ENCODE data around the gene DENND2A.
"Not testable (repeated sequence)": the region's sequence is repeated elsewhere in the genome, so short reads cannot be mapped to it uniquely, and the experiment has no call there.

Gene DENND2A

DNA sequence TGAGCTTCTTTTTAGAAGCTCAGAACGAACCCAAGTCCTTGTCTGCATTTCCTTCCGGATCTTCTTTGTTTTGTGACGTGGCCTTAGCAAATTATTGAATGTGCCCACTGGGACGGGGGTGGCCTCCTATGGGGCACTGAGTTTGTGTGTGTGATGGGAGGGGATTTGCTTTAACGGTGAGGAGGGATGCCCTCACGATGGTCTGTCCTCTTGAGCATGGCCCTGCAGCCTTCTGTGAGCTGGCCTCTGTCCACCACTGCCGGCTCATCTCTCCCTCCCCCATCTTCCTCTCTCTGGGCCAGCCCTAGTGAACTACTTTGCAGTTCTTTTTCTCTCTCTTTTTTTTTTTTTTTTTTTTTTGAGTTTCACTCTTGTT lies 98.4 kb downstream of the DENND2A start:
- peak; percentile 69 for DNase-seq

DNA sequence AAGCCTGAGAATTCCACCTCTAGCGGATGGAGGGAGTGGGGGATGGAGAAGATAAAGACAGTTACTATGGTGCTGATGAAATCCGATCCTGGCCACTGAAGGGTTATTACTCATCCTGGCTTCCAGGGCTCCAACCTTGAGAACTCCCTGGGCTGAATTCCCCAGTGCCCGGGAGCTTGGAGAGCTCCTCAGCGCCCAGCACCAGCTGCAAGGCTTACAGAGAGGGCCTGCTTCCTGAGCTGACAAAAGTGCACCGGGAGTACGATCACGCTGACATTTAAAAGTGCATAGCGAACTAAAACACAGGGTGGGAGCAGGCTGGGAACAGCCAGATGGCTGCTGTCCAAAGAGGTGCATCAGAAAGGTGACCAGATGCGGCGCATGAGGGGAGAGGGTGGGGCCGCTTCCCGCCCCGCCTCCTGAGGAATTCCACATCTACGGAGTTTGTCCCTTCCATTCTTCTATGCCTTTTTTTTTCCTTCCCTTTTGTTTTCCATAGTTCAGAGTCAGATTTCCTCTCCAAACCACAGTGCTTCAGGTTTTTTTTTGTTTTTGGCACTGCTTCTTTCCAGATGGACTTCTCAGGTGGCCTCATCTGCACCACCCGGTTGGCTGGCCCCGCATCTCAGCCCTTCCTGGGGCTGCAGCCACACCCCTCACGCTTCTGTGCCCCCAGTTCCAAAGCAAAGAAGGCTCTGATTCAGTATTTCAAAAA lies 98.9 kb downstream of the DENND2A start:
- peak; percentile 98 for DNase-seq

DNA sequence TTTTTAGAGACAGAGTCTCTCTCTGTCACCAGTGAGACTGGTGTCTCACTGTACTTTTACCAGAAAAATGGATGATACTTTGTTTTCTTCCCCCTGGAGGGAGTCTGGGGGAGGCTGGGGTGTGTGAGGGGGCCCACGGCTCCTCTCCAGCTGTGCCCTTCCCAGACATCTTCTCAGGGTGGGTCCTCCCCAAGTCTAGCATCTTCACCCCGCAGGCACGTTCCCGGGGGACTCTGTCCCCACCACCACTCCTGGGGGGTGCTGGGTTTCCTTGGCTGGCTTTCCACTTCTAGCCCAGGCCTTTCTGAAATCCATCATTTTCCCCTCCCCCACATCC lies 99.5 kb downstream of the DENND2A start:
- no peak for DNase-seq

DNA sequence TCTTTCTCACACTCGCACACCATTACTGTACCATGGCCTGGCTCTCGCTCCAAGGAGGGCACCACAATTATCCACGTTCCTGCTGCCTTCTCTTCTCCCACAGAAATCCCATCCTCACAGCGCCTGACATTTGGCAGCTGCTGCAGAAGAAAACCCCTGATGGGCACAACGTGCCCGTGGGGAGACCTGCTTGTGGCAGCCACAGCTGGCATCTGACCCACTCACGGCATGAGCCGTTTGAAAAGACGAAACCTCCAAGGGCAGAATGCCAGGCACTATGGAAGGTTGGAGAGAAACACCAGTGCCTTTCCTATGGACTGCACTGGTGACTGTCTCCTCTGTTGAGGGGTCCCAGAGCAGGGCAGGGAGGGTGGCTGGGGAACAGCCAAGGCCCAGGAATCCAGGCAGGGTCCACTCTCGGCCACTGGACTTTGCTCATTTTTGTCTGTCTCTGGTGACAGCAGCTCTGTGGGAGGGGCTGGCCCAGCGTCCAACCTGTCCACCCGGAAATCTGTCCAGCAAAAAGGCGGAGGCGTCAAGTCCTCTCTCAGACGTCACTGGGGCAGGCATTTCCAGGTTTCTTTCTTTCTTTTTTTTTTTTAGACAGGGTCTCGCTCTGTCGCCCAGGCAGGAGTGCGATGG lies 100.4 kb downstream of the DENND2A start:
- no peak for DNase-seq

GRCh38 chr7:140539461-140539860 lies 101.2 kb downstream of the DENND2A start:
- DNase-seq: no peak

DNA sequence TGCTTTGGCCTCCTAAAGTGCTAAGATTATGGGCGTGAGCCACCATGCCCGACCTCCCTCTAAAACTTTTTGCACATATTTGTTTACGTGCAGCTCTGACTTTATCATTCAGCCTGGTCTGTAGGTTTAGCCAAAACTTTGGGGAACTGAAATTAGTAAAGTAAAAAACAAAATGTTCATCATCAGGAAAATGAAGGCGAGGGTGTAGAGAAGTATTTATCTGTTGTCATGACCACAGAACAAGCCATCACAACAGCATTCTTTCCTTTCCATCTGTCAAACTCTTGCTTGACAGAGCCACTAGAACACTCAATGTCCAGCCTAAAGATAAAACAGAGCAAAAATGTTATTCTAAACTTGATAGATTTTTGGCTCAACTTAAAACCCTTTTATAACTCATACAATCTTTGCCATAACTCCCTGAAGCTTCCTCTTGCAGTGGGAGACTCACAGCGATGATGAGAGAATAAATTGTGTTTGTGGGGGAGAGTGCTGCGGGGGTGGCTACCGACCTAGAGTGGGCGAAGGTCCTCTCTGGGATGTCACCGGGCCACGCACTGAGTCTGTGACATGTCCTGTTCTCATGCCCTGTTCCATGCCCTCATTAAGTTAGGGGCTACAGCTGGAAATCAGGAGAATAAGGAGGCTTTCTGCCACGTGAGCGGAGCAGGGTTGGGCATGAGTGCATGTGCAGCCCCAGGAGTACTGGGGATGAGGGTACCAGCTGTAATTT lies 102.7 kb downstream of the DENND2A start:
- DNase-seq: no peak

GRCh38 chr7:140534743-140535142 lies 105.9 kb downstream of the DENND2A start:
- no peak for DNase-seq

- no peak for DNase-seq
Observed at GRCh38 chr7:140533394-140533872, 107.2 kb downstream of the DENND2A start.

- DNase-seq: not testable (repeated sequence)
Observed at GRCh38 chr7:140529428-140529827, 111.2 kb downstream of the DENND2A start.

DNA sequence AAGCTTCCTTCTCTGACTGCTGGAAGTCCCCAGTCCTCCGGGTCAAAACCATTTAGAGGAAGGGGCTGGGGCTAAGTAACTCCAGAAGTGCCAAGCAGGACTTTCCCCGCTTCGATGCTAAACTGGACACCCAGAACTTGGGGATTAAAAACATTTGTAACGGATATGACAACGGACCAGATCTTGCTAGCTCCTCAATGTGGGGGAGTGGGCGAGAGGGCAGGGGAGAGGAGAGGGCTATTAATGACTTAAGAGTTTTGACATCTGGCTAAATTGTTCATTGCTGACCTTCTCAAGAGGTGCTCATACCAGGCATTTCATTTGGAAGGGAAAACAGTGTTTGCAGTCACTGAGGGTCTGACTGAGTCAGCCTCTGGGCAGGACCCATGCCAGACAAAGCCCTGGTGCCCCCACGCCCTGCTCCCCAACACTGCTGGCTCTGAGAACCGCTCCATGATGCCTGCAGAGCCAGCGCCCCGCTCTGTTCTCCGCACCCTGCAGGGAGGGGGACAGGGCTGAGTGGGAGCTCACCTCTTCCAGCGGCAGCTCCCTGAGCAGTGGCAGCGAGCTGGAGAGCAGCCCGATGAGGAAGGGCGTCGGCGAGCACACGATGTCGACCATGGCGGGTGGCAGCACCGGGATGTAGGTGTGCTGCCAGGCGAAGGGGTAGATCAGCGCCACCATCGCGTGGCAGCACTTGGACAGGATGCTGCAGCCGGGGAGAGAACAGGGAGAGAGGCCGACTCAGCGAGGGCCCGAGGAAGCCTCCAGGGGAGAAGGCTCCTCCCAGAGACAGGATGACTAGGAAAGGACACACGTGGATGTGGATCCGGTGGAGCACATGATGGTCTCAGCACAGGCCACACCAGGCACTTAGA lies 113.6 kb downstream of the DENND2A start:
- peak; percentile 17 for DNase-seq

DNA sequence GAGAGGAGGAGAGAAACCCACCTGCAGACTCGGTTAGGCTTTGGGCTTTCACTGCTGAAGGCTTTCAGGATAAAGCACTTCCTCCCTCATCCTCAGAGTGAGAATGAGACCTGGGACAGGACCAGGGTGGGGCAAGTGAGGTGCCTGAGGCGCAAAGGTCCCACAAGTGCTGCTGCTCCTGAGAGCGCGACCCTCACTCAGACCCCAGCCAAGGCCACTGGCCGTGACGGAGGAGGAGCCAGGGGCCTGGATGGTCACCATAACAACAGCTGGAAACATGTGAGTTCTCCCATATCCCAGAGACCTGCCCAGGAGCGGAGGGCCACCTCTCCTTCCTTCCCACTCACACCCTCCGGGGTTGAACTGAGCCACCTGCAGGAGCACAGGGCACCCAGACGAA lies 114.4 kb downstream of the DENND2A start:
- DNase-seq: no peak

- DNase-seq: no peak
Observed at GRCh38 chr7:140525743-140526142, 114.9 kb downstream of the DENND2A start.

DNA sequence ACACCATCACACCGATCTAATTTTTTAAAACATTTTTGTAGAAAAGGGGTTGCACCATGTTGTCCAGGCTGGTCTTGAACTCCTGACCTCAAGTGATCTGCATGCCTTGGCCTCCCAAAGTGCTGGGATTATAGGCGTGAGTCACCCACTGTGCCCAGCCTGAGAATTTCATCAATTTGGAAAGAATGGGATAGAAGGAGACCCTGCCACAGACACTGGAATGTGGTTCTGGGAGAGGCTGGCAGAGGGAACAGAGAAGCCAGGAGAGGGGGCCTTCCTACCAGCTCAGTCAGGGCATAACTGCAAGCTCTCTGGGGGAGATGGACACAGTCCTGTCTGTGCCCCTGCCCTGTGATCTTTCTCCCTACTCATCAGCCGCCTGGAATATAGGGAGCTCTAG lies 119.2 kb downstream of the DENND2A start:
- peak; percentile 27 for DNase-seq

GRCh38 chr7:140519007-140519399 lies 121.6 kb downstream of the DENND2A start:
- no peak for DNase-seq

- no peak for DNase-seq
Observed at GRCh38 chr7:140518370-140519006, 122.1 kb downstream of the DENND2A start.

DNA sequence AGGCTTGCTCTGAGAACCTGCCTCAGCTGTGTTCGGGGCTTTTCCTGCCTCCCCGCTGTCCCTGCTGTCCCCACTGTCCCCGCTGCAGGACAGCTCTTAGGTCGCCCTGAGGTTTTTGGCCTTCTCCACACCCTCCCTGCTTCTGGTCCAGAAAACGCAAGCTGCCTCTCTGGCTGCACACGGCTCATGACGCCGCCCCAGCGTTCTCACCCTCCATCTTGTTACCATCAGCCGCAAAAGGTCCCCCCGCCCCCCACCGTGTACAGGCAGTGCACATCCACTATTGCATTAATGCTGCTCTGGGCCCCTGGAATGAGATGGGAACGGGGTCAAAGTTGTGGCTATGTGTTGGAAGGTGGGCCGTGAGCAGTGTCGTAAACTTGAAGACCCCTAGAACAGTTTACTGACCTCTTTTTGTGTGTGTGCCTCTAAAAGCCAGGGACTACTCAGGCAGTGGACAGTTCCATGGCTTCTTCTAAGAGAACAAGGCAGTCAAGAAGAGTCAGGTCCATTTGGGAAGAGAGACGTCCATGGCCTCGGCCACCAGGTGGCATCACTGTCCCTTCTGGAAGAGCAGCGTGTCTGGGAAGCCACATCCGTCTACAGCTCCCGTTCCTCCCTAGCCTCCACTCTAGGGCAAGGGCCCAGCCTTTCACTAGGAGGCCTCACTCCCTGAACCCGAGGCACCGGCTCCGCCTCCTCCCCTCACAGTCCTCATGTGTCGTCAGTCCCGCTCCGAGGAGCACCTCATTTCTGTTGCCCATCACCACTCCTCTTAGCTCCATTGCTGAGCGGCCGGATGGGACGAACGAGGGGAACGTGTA lies 122.9 kb downstream of the DENND2A start:
- peak; percentile 89 for DNase-seq

DNA sequence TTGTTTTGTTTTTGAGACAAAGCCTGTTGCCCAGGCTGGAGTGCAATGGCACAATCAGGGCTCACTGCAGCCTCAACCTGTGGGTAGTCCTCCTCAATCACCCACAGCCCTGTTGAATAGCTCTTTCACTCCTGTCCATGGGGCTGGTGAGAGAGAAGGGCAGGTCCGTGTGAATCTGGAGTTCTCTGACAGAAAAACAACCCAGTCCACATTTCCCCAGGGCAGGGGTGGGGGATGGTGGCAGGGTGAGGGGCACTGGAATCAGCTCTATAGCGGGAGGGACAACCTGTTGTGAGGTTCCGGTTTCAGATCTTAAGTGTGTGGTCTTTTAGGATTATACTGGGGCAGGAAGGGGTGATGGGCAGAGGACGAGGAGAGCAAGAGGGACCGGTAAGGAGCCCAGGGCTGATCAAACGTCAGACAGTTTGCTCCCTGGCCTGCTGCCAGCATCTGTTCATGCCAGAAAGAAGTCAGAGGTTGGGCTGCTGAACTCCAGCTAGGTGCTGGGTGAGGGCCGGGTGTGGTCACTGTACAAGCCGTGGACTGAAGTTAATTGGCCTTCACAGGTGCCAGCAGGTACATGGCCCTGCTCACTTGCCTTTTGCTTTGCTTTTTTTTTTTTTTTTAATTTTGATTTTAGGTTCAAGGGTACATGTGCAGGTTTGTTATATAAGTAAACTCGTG lies 128.2 kb downstream of the DENND2A start:
- no peak for DNase-seq

DNA sequence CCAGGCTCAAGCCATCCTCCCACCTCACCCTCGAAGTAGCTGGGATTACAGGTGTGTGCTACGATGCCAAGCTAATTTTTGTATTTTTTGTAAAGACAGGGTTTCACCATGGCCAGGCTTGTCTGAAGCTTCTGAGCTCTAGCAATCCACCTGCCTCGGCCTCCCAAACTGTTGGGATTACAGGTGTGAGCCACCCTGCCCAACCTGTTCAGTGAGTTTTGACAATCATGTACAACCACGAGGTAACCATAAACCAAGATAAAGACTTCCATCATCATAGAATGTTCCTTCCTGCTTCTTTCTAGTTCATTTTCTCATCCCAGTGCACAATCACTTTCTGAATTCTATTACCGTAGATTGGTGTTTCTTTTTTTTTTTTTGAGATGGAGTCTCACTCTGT lies 130.8 kb downstream of the DENND2A start:
- no peak for DNase-seq

- not testable (repeated sequence) for DNase-seq
Observed at GRCh38 chr7:140507556-140507955, 133.1 kb downstream of the DENND2A start.

DNA sequence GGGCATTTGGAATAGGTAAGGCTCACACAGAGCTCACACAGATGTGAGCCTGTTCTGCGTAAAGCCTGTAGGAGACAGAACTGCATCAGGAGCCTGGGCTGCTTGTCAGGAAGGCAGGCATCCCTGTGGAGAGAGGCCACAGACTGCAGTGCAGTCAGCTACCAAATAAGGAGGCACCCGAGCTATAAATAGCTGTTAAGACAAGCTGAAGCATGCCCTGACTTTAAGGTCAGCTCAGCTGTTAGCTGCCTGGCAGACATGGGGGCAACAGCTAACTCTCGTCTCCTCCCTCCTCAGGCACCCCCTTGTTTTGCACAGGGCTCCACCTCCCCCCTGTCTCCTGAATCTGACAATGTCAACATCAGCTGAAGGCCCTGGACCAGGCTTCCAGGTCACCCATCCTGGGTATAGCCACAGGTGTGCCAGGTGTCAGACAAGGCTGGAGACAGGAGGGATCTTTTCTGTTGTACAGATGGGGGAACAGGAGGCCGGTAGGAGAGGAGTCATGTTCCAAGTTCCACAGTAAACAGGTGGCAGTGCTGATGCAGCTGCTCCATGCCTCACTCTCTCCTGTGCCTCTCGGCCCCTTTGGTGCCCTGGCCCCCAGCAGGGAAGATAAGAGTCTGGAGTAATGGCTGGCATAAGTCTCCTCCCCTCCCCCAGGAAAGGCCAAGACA lies 133.7 kb downstream of the DENND2A start:
- DNase-seq: peak; percentile 88
